GM19035 (cell line): ENCODE measurements around the gene TBX19.
"Not testable (repeated sequence)": the region's sequence is repeated elsewhere in the genome, so short reads cannot be mapped to it uniquely, and the experiment has no call there.

Experiments
- ATAC-seq: cut with Tn5 transposase; IDR thresholded peaks from one replicate; pipeline ENCODE4 v1.9.1; 2021; ENCODE audit not compliant: unreplicated experiment

The TBX19 gene

GRCh38 chr1:168354335-168355269, 73.9 kb downstream of the TBX19 start:
- ATAC-seq, result not testable (repeated sequence)

GRCh38 chr1:168360151-168361021, 79.7 kb downstream of the TBX19 start:
- no peak for ATAC-seq

- ATAC-seq, result no peak
These were observed 80.6 kb downstream of the TBX19 start for GRCh38 chr1:168361252-168361651.

- no peak for ATAC-seq
These were observed 82.3 kb downstream of the TBX19 start for GRCh38 chr1:168362991-168363390.
